Kasumi-1 (cell line): ENCODE data around the gene RHOBTB3.

Experiments used
- DNase-seq, 2 experiments: peaks; one replicate each; lab custom pipeline; 2025; lab: John Stamatoyannopoulos, UW

The RHOBTB3 gene

DNA sequence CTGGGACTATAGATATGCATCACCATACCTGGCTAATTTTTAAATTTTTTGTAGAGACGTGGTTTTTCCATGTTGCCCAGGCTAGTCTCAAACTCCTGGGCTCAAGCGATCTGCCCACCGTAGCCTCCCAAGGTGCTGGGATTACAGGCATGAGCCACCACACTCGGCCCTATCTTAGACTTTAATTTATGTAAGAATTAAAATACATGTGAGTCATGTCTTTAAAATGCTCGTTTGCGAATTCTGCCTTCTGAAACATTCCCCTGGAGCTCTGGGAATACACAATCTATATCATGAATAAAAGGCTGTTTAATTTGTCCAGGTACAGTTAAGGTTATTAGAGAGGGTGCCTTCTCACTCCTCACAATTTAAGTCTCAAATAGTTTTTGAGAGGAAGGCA, 32.8 kb downstream of the RHOBTB3 start:
- no peak for DNase-seq

DNA sequence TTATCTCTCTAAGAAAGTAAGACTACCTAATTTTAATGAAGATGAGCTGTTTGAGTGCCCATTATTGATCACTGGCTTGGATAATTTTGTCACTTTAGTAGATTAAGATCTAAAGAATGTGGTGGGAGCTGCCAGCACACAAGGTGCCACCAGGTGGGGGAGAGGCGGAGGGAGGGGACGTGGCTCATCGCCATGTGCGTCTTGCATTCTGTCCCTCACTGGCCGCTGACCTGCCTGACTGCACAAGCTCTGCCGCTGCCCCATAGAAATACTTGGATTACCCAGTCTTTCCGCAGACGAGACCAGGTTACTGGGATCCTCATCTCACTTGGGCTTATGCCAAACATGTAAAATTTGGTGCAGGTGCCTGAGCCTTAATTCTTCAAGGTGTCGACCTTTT, 37.6 kb downstream of the RHOBTB3 start:
- no peak for DNase-seq

DNA sequence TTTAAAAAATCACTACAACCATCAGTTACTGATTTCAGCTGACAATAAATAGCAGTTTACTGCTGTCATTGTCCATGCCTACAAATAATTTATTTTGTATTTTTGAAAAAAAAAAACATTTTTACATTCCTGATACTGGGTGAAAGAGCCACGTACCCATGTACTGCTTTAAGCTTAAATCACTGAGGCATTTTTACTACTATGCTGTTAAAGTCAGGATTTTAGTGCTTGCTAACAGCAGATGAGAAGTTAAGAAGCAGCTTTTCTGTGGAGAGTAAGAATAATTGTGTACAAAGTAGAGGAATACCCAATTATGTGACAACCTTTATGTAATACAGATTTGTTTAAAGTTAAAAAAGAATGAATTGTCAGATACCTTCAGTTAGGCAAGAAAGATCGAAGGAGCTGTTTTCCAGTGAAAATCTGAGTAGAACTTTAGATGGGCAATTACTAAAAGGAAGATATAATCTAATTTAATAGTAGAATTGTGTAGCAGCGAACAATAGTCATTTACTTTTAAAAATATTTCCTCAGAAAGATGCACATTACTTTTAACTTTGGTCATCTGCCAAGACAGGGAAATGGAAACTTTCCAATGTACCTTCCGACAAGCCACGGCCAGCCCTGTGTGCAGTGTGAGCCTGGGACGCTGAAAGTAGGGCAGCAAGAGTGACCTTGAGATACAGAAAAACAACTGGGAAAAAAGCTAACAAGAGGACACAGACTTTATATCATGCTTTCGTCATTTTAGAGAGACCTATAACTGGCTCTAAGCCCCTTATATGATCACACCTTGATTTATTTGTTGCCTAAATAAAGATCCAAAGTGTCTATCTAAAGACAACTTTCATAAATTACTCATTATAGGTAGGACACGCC, 39.9 kb downstream of the RHOBTB3 start:
- no peak for DNase-seq

GRCh38 chr5:95771892-95772291, 40.8 kb downstream of the RHOBTB3 start:
- DNase-seq: no peak

DNA sequence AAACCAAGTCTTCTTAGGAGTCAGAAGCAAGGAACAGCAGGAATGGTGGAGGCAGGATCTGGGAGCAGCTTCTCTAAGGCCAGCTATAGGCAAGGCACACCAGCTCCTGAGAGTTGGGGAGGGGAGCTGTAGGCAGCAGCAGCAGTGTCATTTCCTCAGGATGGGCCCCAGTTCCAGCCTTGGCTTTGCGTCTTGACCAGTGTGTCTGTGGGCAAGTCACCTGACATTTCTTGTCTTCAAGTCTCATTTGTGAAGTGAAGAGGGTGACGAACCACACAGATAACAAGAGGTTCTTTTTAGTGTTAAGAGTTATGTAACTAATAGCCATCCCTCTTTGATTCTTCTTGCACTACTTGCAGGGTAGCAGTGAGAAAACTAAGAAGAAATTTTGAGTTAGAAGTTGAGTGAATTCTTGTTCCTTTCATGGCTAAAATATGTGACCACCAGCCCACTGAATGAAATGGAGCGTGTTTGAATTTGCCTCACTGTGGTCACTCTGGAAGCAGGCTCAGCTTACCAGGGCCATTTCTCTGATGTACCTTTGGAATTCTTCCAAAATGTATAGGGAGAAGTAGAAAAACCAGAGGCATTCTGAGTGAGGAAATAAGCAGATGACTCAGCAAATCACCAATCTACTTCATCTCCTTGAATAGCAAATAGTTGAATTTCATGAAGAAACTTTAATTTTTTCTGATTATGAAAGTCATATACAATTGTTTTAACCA, 42.4 kb downstream of the RHOBTB3 start:
- peak; percentile 4 to 22 for DNase-seq

DNA sequence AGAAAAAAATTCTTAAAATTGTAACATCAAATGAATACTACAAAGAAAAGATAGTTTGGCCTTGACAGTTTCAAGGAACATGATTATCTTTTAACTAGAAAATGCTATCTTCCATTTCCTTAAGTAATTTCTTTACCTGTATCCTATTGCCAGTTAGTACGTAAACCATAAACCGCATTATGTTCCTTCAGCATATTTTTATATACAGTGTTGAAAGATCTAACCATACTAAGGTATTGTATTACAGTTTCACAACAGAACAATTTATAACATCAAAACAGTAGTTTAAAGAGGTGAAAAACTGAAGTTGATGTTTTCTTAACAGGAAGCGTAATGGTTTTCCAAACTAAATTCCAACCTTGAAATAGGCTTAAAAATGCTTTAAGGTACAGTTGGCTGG, 46.3 kb downstream of the RHOBTB3 start:
- no peak for DNase-seq

GRCh38 chr5:95778713-95779436, 47.7 kb downstream of the RHOBTB3 start:
- peak in 1 of 2 experiments; percentile 25 for DNase-seq

DNA sequence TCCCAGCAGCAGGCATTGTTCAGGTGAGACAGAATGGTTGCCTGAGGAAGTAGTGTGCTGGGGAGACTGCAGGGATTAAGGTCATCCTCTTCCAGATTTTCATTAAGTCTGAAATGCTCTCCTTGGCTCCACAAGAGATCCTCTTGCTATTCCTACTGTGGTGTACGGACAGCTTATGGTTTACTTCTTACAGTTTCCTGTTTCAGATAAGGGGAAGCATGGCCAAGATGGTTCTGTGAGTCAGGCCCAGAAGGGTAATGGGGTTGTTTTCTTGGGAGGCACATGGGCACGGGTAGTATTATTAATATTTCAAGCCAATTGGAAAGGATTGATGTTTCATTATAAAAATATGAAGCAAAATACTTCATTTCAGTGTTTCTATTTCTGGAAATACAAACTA, 48.5 kb downstream of the RHOBTB3 start:
- peak; percentile 35 to 54 for DNase-seq

DNA sequence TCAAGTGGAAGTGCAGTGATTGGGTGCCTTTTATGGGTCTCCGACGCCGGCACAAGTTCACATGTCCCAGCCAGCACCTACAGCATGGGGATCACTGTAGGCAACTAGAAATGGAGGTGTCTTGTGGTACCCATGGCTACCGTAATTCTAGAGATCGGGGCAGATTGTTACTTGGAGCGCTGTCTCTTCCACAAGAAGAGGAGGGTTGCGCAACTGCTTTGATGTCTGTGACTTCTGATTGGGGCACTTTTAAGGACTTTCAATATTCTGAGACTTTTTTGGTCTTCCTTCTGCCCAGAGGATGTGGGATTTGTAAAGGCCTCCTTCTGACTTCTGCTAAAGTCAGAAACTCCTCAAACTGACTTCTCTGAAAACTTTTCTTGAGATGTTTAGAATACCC, 49.5 kb downstream of the RHOBTB3 start:
- no peak for DNase-seq

GRCh38 chr5:95781101-95781583, 50.0 kb downstream of the RHOBTB3 start:
- DNase-seq: peak; percentile 69 to 84

- no peak for DNase-seq
Measured at GRCh38 chr5:95782181-95782580, 51.0 kb downstream of the RHOBTB3 start.

DNA sequence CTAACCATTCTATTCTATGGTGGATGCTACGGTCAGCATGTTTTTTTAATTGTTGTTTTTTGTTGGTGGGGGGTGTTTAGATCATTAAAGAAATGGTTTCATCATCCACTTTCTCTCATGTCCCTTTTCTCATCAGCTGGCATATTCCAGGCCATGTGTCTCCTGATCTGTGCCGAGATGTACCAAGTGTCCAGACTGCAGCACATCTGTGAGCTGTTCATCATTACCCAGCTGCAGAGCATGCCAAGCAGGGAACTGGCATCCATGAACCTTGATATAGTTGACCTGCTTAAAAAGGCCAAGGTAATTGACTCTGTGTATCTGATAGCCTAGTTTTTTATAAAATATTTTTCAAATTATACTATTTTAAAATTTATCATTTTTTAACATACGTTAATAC, 52.5 kb downstream of the RHOBTB3 start:
- no peak for DNase-seq

DNA sequence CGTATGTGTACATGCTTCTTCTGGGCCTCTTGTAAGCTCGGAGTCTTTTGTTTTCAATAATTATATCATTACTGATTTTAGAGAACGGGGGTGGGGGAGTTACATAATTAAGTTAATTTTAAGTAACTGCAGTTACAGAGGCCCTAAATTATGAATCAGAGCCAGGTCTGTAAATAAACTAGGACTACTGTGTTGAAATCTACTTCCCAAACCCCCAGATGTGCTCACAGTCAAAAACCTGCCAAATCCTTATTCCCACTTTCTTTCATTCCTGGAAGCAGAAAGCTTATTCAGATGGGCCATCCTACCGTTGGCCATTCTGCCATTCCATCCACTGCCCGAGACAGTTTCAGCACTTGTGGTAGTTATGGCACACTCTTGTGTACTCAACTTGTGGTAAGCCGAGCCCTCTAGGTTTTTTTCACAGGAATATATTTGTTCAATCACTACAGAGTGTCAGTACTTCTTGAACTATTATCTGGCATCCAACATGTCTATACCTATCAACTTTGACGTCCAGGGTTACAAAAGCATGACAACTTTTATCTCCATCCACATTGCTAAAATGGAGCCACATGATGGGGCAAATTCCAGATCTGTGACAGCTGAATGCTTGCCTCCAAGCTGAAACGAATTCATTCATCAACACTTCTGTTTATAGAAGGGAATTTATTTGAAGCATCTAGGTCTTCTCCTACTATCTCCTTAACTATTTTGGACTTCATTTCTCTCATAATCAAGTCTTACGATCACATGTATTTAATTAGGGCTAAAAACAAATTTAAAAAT, 53.6 kb downstream of the RHOBTB3 start:
- no peak for DNase-seq

GRCh38 chr5:95786821-95787418, 55.8 kb downstream of the RHOBTB3 start:
- no peak for DNase-seq

DNA sequence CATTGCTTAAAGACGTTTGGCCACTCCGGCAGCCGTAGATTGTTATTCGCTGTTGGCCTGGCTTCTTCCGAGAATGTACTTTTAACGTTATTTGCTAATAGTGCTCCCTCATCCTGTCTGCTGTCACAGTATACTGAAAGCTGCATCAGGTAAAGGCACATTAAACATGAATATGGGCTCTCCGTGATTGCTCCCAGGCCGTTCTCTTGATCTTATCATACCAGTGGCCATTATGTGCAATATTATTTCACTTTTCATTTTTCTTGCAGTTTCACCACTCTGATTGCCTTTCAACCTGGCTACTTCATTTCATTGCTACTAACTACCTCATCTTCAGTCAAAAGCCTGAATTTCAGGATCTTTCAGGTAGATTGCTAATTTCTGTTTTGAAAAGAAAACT, 57.4 kb downstream of the RHOBTB3 start:
- no peak for DNase-seq

DNA sequence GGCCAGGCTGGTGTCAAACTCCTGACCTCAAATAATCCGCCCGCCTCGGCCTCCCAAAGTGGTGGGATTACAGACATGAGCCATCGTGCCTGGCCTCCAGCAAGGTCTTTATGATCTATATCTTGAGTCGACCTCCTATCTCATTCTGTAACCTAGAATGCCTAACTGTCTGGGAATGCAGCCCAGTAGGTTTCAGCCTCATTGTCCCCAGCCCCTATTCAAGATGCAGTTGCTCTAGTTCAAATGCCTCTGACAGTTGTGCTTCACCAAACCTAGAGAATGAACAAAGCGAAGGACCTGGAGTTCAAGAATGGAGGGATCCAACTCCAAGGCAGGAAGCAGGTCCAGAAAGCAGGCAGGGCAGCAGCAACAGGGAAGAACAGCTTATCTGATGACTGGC, 60.6 kb downstream of the RHOBTB3 start:
- DNase-seq: no peak

GRCh38 chr5:95794070-95794516, 63.0 kb downstream of the RHOBTB3 start:
- DNase-seq: no peak

- DNase-seq: no peak
Measured at GRCh38 chr5:95797301-95797700, 66.2 kb downstream of the RHOBTB3 start.

DNA sequence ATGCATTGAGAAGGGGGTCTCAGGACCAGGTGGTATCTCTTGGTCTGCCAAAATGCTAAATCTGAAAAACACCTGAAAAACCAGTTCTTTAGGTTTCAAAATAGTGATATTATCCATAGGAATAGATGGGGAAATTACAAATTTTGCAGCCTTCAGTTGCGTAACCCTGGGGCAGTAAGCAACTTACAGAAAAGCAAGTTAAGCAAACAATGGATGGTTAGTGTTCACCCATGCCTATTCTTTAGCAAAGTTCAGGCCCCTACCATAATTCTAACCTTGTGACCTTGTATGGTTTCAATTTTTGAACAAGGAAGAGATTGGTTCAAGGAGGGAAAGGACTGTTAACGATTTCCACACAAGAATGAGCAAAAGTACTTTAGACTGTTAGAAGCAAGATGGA, 66.9 kb downstream of the RHOBTB3 start:
- no peak for DNase-seq

- DNase-seq: no peak
Measured at GRCh38 chr5:95798545-95798944, 67.4 kb downstream of the RHOBTB3 start.

DNA sequence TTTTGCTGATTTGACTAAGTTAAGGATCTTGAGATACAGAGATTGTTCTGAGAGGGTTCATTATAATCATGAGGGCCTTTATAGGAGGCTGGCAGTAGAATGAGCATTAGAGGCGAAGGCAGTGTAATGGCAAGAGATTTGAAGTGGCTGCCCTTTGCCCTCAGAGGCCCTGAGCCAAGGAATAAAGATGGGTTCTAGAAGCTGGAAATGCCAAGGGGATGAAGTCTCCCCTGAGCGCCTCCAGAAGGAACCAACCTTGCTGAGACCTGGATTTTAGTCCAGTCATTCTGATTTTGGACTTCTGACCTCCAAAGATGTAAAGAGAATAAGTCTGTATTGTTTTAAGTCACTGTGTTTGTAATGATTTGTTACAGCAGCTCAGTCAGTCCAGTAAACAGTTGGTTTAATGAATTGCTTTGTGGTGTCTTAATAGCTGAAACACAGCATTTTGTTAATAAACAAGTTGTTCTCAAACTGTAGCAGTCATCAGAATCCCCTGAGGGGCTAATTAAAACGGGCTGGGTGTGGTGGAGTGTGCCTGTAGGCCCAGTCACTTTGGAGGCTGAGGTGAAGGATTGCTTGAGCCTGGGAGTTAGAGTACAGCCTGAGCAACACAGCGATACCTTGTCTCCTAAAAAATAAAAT, 68.2 kb downstream of the RHOBTB3 start:
- DNase-seq: no peak
